CD8-positive, alpha-beta memory T cell (primary cell): ENCODE data around the gene POTEM. TPM values are rescaled to one million over a fixed set of nuclear protein-coding genes. Genes with fewer than 3 reads are reported as not detected.
A peak's percentile ranks its signal among the peaks of the same experiment; 100 is the strongest.
"Not testable (repeated sequence)": the region's sequence is repeated elsewhere in the genome, so short reads cannot be mapped to it uniquely, and the experiment has no call there.

ENCODE experiments used
- CTCF ChIA-PET: fragments of 350-600 bp; sonication (Branson Sonifier 250); formaldehyde crosslinking; loops from one replicate; lab custom pipeline; 2021; ENCODE audit warnings: antibody characterized with exemption; lab: Charles Lee
- POLR2A ChIA-PET: fragments of 350-600 bp; sonication (Branson Sonifier 250); formaldehyde crosslinking; loops from one replicate; lab custom pipeline; 2021; ENCODE audit warnings: antibody characterized with exemption; lab: Charles Lee
- DNase-seq, 5 donors: peaks; one replicate each; pipeline versions ENCODE4 v3.0.0 to v3.0.0-alpha.2; 2020 to 2022; ENCODE audit warnings: mixed read lengths in 1 of 5
- H3K27ac ChIP-seq: one replicate; pipeline ENCODE4 v1.7.0; 2013; ENCODE audit warnings: low read depth, mild to moderate bottlenecking, low read length, moderate library complexity
- H3K27me3 ChIP-seq: 2 replicates; pipeline ENCODE4 v1.7.0; 2013; ENCODE audit warnings: low read length, mild to moderate bottlenecking; ENCODE audit not compliant: insufficient read depth, poor library complexity, severe bottlenecking
- H3K36me3 ChIP-seq: 2 replicates; pipeline ENCODE4 v1.7.0; 2013; ENCODE audit warnings: mild to moderate bottlenecking, low read length, moderate library complexity; ENCODE audit not compliant: insufficient read depth
- H3K4me1 ChIP-seq: 2 replicates; pipeline ENCODE4 v1.7.0; 2013; ENCODE audit warnings: mild to moderate bottlenecking, low read length, moderate library complexity; ENCODE audit not compliant: insufficient read depth
- H3K4me3 ChIP-seq: 2 replicates; pipeline ENCODE4 v1.7.0; 2013; ENCODE audit warnings: mild to moderate bottlenecking, low read length
- H3K9me3 ChIP-seq: 2 replicates; pipeline ENCODE4 v1.7.0; 2013; ENCODE audit warnings: mild to moderate bottlenecking, low read length
- H3K27ac Mint-ChIP-seq, 8 donors: one replicate each; pipeline ENCODE4 v1.8.0; 2020 to 2021; ENCODE audit warnings: mixed read lengths in 8 of 8, mild to moderate bottlenecking in 6 of 8, inconsistent platforms in 3 of 8, moderate library complexity in 3 of 8
- H3K27me3 Mint-ChIP-seq, 2 donors: one replicate each; pipeline ENCODE4 v1.8.0; 2020 to 2021; ENCODE audit warnings: mixed read lengths in 2 of 2, mild to moderate bottlenecking in 1 of 2, moderate library complexity in 1 of 2
- H3K36me3 Mint-ChIP-seq, 3 donors: one replicate each; pipeline ENCODE4 v1.8.0; 2020 to 2021; ENCODE audit warnings: mixed read lengths in 3 of 3, inconsistent platforms in 1 of 3, mild to moderate bottlenecking in 1 of 3
- H3K4me1 Mint-ChIP-seq, 3 donors: one replicate each; pipeline ENCODE4 v1.8.0; 2020 to 2021; ENCODE audit warnings: mixed read lengths in 3 of 3, inconsistent platforms in 1 of 3, mild to moderate bottlenecking in 1 of 3
- H3K4me3 Mint-ChIP-seq, 7 donors: one replicate each; pipeline ENCODE4 v1.8.0; 2020 to 2021; ENCODE audit warnings: mixed read lengths in 7 of 7, mild to moderate bottlenecking in 6 of 7, moderate library complexity in 4 of 7, inconsistent platforms in 2 of 7
- H3K9me3 Mint-ChIP-seq, 5 donors: one replicate each; pipeline ENCODE4 v1.8.0; 2020 to 2022; ENCODE audit warnings: mixed read lengths in 5 of 5, mild to moderate bottlenecking in 3 of 5, moderate library complexity in 2 of 5, inconsistent platforms in 1 of 5
- polyA plus RNA-seq: library from polyadenylated mRNA; unstranded; fragments of 300-500 nt; fragmentation: Illumina TruSeq; gene quantifications from one replicate; pipeline ENCODE4 v1.2.3, GENCODE V29; 2021
- total RNA-seq, 2 experiments: library from RNA; stranded (reverse); gene quantifications; one replicate each; pipeline ENCODE4 v1.2.3, GENCODE V29; 2021

POTEM gene
- total RNA-seq (not detected), polyA plus RNA-seq (not detected)

DNA sequence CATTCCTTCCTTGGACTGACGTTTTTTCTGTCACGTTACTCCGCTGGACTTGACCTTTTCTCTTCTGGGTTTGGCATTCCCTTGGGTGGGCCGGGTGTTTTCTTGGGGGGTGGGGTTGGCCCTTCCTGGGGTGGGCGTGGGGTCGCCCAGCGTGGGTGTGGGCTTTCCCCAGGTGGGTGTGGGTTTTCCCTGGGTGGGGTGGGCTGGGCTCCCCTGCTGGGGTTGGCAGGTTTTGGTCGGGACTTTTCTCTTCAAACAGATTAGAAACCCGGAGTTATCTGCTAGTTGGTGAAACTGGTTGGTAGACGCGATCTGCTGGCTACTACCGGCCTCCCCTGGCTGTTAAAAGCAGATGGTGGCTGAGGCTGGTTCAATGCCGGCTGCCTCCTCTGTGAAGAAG is at the start of gene POTEM:
TSS of gene POTEM (plus strand) at position 301 of the 400 bp plus-strand sequence. CDS start at position 353, 52 bp downstream.
- POLR2A ChIA-PET, H3K27ac ChIP-seq, DNase-seq, H3K4me1 Mint-ChIP-seq, H3K4me3 Mint-ChIP-seq, H3K36me3 ChIP-seq, H3K36me3 Mint-ChIP-seq, H3K9me3 ChIP-seq, H3K9me3 Mint-ChIP-seq, H3K27me3 ChIP-seq, CTCF ChIA-PET, H3K4me1 ChIP-seq, H3K27me3 Mint-ChIP-seq, H3K4me3 ChIP-seq, H3K27ac Mint-ChIP-seq: not testable (repeated sequence)

DNA sequence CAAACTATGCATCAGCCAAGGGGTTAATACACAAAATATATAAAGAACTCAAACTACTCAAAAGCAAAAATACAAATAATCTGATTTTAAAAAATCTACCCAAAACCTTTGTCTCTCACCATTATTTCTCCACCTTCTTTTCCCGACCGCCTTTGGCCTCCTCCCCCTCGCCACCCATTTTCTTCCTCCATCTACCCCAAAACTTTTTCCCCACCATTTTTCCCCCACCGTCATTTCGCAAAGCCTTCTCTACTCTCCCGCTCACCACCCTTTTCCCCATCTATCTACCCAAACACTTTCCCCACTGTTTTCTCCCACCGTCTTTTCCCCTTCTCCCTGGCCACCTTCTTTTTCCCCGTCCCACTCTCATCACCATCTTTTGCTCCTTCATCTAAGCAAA is 48.9 kb upstream of the POTEM start:
- H3K27me3 Mint-ChIP-seq, H3K27me3 ChIP-seq, H3K4me1 ChIP-seq, H3K36me3 ChIP-seq, POLR2A ChIA-PET, H3K4me3 ChIP-seq, H3K4me1 Mint-ChIP-seq, H3K36me3 Mint-ChIP-seq, H3K9me3 Mint-ChIP-seq, H3K27ac ChIP-seq, H3K4me3 Mint-ChIP-seq, DNase-seq, H3K27ac Mint-ChIP-seq, CTCF ChIA-PET, H3K9me3 ChIP-seq: not testable (repeated sequence)

DNA sequence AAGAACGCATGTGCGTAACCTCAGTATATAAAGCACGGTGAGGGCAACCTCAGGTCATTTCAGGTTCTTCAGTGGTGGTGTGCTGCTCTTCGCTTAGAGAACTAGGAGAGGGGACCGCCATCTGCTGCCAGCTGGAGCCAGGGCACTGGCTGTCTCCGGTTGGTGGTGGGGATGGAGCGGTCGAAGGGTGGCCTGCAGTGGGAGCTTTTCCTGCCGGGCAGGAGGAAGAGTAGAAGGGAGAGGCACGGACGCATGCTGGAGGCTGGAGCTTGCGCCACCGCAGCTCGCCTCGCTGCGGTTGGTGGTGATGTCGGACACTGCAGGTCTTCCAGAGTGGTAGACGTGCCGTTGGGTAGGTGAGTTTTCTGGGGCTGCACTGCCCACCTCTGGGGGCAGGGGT is 47.2 kb upstream of the POTEM start:
- H3K27me3 ChIP-seq, H3K27me3 Mint-ChIP-seq, CTCF ChIA-PET, H3K27ac Mint-ChIP-seq, H3K4me3 ChIP-seq, H3K4me1 Mint-ChIP-seq, H3K9me3 ChIP-seq, H3K9me3 Mint-ChIP-seq, POLR2A ChIA-PET, H3K4me3 Mint-ChIP-seq, H3K27ac ChIP-seq, DNase-seq, H3K4me1 ChIP-seq, H3K36me3 Mint-ChIP-seq, H3K36me3 ChIP-seq: not testable (repeated sequence)

DNA sequence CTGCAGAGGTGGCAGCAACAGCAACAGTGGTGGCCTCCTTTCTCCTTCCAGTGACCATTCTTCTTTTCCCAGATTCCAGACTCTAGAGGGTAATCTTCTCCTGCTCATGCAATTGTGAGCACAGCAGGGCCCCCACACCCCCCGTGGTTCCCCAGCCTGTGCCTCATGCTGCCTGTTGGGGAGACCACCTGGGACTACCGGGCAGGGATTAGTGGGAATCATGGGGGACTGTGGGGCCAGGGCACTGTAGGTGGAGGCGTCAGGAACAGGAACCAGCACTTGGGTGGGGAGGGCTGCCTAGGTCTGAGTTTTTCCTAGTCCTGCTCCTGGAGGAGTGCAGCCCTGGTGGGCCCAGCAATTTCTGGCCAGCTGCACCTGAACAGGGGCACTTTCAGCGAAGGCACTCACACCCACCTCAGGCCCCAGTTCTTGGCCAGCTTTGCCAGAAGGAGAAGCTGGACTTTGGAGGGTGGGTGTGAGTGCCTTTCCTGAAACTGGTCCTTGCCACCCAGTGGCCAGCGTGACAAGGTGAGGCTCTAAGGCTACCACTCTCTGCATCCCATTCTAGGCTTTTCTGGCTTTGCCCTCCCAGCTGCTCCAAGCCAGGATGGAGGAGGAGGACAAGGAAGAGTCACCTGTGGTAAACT is 46.1 kb upstream of the POTEM start:
- H3K27ac ChIP-seq, H3K9me3 Mint-ChIP-seq, POLR2A ChIA-PET, CTCF ChIA-PET, H3K27me3 ChIP-seq, H3K4me1 Mint-ChIP-seq, H3K27ac Mint-ChIP-seq, H3K4me3 Mint-ChIP-seq, H3K27me3 Mint-ChIP-seq, H3K36me3 Mint-ChIP-seq, H3K9me3 ChIP-seq, H3K4me3 ChIP-seq, H3K4me1 ChIP-seq, H3K36me3 ChIP-seq: not testable (repeated sequence)
- peak in 1 of 5 donors; percentile 8 for DNase-seq

DNA sequence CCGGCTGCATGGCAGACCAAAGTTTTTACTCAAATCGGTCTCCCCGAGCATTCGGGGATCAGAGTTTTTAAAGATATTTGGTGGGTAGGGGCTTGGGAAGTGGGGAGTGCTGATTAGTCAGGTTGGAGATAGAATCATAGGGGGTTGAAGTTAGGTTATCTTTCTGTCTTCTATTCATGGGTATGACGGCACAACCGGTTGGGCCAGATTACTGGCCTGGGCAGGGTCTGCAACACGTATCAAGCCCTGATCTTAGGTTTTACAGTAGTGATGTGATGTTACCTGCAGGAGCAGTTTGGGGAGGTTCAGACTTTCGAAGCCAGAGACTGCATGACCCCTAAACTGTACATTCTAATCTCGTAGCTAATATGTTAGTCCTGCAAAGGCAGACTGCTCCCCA is 30.4 kb upstream of the POTEM start:
- H3K4me3 ChIP-seq, H3K9me3 Mint-ChIP-seq, H3K4me1 Mint-ChIP-seq, H3K36me3 ChIP-seq, H3K9me3 ChIP-seq, H3K27ac Mint-ChIP-seq, H3K27ac ChIP-seq, H3K4me1 ChIP-seq, H3K36me3 Mint-ChIP-seq, H3K27me3 Mint-ChIP-seq, H3K4me3 Mint-ChIP-seq, DNase-seq, CTCF ChIA-PET, H3K27me3 ChIP-seq, POLR2A ChIA-PET: not testable (repeated sequence)

DNA sequence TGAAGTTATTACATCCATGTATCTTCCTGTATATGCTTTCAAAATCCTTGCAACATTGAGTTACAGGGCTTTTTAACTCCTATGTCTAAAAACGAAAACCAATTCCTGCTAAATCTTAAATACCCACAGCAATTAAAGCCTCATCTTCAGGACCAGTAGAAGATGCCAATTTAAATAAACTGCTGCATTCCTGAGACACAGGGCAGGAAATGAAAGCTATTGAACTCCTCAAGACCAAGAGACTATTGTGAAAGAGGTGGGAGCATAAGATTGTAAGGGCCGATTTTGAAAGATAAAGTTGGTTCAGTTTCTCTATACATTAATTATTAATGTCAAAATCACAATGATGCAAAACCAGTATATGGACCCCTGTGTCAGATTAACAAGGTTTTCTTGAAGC is 28.5 kb upstream of the POTEM start:
- H3K27me3 ChIP-seq, H3K4me1 ChIP-seq, H3K4me3 Mint-ChIP-seq, POLR2A ChIA-PET, H3K27ac Mint-ChIP-seq, H3K4me1 Mint-ChIP-seq, H3K27me3 Mint-ChIP-seq, CTCF ChIA-PET, H3K27ac ChIP-seq, H3K9me3 ChIP-seq, DNase-seq, H3K36me3 Mint-ChIP-seq, H3K4me3 ChIP-seq, H3K36me3 ChIP-seq, H3K9me3 Mint-ChIP-seq: not testable (repeated sequence)

DNA sequence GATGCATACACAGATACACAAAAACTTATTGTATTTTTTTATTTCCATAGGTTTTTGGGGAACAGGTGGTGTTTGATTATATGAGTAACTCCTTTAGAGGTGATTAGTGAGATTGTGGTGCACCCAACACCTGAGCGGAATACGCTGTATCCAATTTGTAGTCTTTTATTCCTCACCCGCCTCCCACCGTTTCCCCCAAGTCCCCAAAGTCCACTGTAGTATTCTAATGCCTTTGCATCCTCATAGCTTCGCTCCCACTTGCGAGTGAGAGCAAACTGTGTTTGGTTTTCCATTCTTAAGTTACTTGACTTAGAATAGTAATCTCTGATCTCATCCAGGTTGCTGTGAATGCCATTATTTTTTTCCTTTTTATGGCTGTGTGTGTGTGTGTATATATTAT is 17.3 kb upstream of the POTEM start:
- H3K9me3 ChIP-seq, CTCF ChIA-PET, H3K4me3 ChIP-seq, H3K27me3 Mint-ChIP-seq, H3K4me1 Mint-ChIP-seq, H3K9me3 Mint-ChIP-seq, H3K27ac Mint-ChIP-seq, DNase-seq, H3K36me3 Mint-ChIP-seq, H3K27me3 ChIP-seq, H3K4me1 ChIP-seq, H3K27ac ChIP-seq, POLR2A ChIA-PET, H3K4me3 Mint-ChIP-seq, H3K36me3 ChIP-seq: not testable (repeated sequence)

DNA sequence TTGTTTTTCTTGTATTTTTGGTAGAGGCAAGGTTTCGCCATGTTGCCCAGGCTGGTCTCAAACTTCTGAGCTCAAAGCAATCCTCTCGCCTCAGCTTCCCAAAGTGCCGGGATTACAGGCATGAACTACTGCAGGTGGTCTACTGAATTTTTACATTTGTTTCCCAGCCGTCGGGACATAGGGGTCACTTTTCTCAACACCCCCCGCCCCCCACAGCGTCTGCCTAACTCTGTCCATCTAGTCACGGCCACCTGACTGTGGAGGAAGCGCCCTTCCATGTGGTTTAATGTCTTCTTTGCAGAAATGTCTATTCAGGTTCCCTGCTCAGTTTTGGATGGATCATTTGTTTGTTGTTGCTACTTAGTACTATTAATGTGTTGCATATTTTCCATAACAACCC is 14.1 kb upstream of the POTEM start:
- H3K36me3 Mint-ChIP-seq, H3K9me3 ChIP-seq, H3K4me3 ChIP-seq, DNase-seq, H3K36me3 ChIP-seq, H3K27ac ChIP-seq, H3K27ac Mint-ChIP-seq, H3K27me3 Mint-ChIP-seq, H3K4me3 Mint-ChIP-seq, CTCF ChIA-PET, H3K4me1 Mint-ChIP-seq, H3K27me3 ChIP-seq, H3K9me3 Mint-ChIP-seq, POLR2A ChIA-PET, H3K4me1 ChIP-seq: not testable (repeated sequence)

DNA sequence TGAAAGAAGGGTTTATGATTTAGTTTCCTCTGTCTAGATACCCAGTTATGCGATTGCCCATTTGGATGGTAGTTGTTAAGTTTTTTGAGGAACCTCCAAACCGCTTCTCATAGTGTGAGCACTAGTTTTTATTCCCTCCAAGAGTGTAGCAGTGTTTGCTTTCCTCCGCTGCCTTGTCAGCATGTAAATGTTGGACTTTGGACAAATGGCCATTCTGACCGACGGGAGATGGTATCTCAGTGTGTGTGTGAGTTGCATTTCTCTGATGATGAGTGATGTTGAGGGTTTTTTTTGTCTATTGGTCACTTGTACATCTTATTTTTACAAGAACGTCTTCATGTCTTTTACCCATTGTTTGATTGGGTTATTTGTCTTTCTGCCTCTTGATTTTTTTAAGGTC is 11.4 kb upstream of the POTEM start:
- H3K4me3 Mint-ChIP-seq, H3K36me3 Mint-ChIP-seq, CTCF ChIA-PET, H3K27me3 ChIP-seq, POLR2A ChIA-PET, H3K27ac ChIP-seq, H3K4me1 Mint-ChIP-seq, H3K36me3 ChIP-seq, H3K4me1 ChIP-seq, DNase-seq, H3K27me3 Mint-ChIP-seq, H3K9me3 ChIP-seq, H3K27ac Mint-ChIP-seq, H3K9me3 Mint-ChIP-seq, H3K4me3 ChIP-seq: not testable (repeated sequence)
